ENCODE data around the gene ABCC5. TPM values are rescaled to one million over a fixed set of nuclear protein-coding genes. Genes with fewer than 3 reads are reported as not detected.

ABCC5 gene
- total RNA-seq, 1 experiment from 2014 or later = 37.6 TPM

DNA sequence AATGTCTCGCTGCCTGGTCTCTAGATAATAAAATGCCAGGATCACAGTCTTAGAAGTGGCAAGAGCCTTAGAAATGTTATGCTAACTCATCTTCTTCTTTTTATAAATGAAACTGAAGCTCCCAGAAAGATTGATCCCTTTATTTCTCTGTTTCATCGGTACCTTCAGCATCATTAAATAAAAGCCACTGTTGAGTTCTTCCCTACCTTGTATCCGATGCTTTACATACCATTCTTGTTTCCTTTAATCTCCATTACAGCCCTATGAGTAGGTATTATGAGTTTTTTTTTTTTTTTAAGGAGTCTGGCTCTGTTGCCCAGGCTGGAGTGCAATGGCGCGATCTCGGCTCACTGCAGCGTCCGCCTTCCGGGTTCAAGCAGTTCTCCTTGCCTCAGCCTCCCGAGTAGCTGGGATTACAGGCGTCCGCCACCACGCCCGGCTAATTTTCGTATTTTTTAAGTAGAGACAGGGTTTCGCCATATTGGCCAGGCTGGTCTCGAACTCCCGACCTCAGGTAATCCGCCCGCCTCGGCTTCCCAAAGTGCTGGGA is 815 bp upstream of the ABCC5 start:
- Histone ChIP-seq H3K14ac (ENCODE audit: insufficient read depth, low read length) (no peak overlapping the region), H3K56ac (ENCODE audit: insufficient read length, low read depth, low read length) (no peak overlapping the region), H2BK12ac (ENCODE audit: insufficient read length, low read depth, low read length) (no peak overlapping the region), H3K79me2 (ENCODE audit: insufficient read depth, low read length) (peaks cover 7% of the 10 kb centered on the region; the same call in 1 of the 2 replicates), H4K5ac (ENCODE audit: insufficient read length, low read depth, low read length) (no peak overlapping the region), H3K27me3 (ENCODE audit: insufficient read depth, low read length) (no peaks in the 10 kb centered on the region), H2AFZ (ENCODE audit: low read length) (no peak overlapping the region), H3K18ac (ENCODE audit: insufficient read length, low read depth, low read length) (no peak overlapping the region), H2BK120ac (ENCODE audit: low read depth, low read length, poor library complexity, severe bottlenecking) (no peak overlapping the region), H3K9ac (ENCODE audit: extremely low read depth, insufficient read length, low read length) (peak overlapping the region; percentile 86), H4K91ac (ENCODE audit: insufficient read length, low read depth, low read length) (no peak overlapping the region), H3K23me2 (ENCODE audit: insufficient read length, low read depth, low read length, poor library complexity, severe bottlenecking) (peaks cover 4% of the 10 kb centered on the region), H3K9me3 (ENCODE audit: control insufficient read depth, low read depth, low read length) (no peaks in the 10 kb centered on the region), H2BK20ac (ENCODE audit: low read depth, low read length, poor library complexity, severe bottlenecking) (no peak overlapping the region), H3T11ph (ENCODE audit: low read length) (no peak overlapping the region), H3K23ac (ENCODE audit: insufficient read length, low read depth, low read length) (no peak overlapping the region), H4K8ac (replicated peaks; ENCODE audit: insufficient read length, low read depth, low read length) (no peak overlapping the region), H4K20me1 (ENCODE audit: control insufficient read depth, insufficient read depth, insufficient read length) (no peaks in the 10 kb centered on the region), H3K4ac (ENCODE audit: low read depth, low read length) (no peak overlapping the region), H3K27ac (ENCODE audit: insufficient read length, low read depth, low read length) (no peak overlapping the region), H2BK15ac (ENCODE audit: low read depth, low read length) (no peak overlapping the region), H3K4me1 (ENCODE audit: insufficient read depth, low read length) (peaks cover 5% of the 10 kb centered on the region; the same call in 1 of the 2 replicates), H2BK5ac (ENCODE audit: insufficient read length, low read length) (no peak overlapping the region), H3K79me1 (ENCODE audit: insufficient read depth, low read depth, low read length, poor library complexity, severe bottlenecking) (no peaks in the 10 kb centered on the region), H2AK5ac (ENCODE audit: insufficient read length, low read length) (no peak overlapping the region), H3K4me2 (ENCODE audit: insufficient read depth, insufficient read length, low read length) (peak overlapping the region; percentile 85)
- Mint-ChIP-seq H3K4me1 (peaks cover 24 to 25% of the 10 kb centered on the region in 2 experiments), H3K27me3 (ENCODE audit: low read depth) (peaks cover 3% of the 10 kb centered on the region; the same call in 1 of the 2 replicates), H3K9me3 (no peaks in the 10 kb centered on the region; a peak in 1 of 5 replicates), H3K27ac (peak overlapping the region; percentile 89 to 98 (median 96); a peak in 6 of 7 replicates), H3K4me3 (peak overlapping the region; percentile 97 to 99), H3K36me3 (ENCODE audit: insufficient read depth in 1 of 3, low read depth in 3 of 3) (peaks cover 3 to 7% (median 7%) of the 10 kb centered on the region in 3 experiments; a peak in 6 of 7 replicates)
- TF ChIP-seq, protein P1, sequence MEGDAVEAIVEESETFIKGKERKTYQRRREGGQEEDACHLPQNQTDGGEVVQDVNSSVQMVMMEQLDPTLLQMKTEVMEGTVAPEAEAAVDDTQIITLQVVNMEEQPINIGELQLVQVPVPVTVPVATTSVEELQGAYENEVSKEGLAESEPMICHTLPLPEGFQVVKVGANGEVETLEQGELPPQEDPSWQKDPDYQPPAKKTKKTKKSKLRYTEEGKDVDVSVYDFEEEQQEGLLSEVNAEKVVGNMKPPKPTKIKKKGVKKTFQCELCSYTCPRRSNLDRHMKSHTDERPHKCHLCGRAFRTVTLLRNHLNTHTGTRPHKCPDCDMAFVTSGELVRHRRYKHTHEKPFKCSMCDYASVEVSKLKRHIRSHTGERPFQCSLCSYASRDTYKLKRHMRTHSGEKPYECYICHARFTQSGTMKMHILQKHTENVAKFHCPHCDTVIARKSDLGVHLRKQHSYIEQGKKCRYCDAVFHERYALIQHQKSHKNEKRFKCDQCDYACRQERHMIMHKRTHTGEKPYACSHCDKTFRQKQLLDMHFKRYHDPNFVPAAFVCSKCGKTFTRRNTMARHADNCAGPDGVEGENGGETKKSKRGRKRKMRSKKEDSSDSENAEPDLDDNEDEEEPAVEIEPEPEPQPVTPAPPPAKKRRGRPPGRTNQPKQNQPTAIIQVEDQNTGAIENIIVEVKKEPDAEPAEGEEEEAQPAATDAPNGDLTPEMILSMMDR (conservative IDR thresholded peaks at IDR 0.05) = no peak
- DNase-seq = no peak
- WGBS (ENCODE audit: extremely low coverage, insufficient read length, low lambda C conversion rate) = no CpG with 5 or more reads among the region's 21 CpGs
